IMR-90 (cell line): Measurements from ENCODE around the gene APOE. TPM values are rescaled to one million over a fixed set of nuclear protein-coding genes. Genes with fewer than 3 reads are reported as not detected.

Experiments used
- ATAC-seq: fragments of 200-7000 bp; cut with Tn5 transposase; 2 replicates; pipeline ENCODE4 v1.9.1; 2020; ENCODE audit warnings: low read depth, mild to moderate bottlenecking, moderate library complexity
- BruUV-seq: library from RNA; stranded (reverse); fragments of 400-500 nt; replicated peaks from 2 replicates; lab custom pipeline; 2021; lab: Mats Ljungman, UMichigan
- CTCF ChIA-PET: fragments of 300-600 bp; formaldehyde crosslinking; extraction: SDS; loops from one replicate; lab custom pipeline; 2021; ENCODE audit warnings: antibody characterized with exemption; lab: Yijun Ruan, JAX
- POLR2A ChIA-PET: fragments of 300-600 bp; sonication (Branson Sonifier 250); formaldehyde crosslinking; loops from one replicate; lab custom pipeline; 2022; ENCODE audit warnings: antibody characterized with exemption; ENCODE audit not compliant: unreplicated experiment; lab: Charles Lee
- DNase-seq: peaks from one replicate; pipeline ENCODE4 v3.0.0; 2013
- H2AFZ ChIP-seq: replicated peaks from 2 replicates; pipeline ENCODE3; 2013; ENCODE audit warnings: low read length, mild to moderate bottlenecking; ENCODE audit not compliant: poor library complexity
- H2AK5ac ChIP-seq: 2 replicates; pipeline ENCODE4 v1.6.1; 2013; ENCODE audit warnings: low read depth, low read length, inconsistent platforms
- H2AK9ac ChIP-seq: replicated peaks from 2 replicates; pipeline ENCODE3; 2013; ENCODE audit warnings: mild to moderate bottlenecking, low read depth, low read length, moderate library complexity; ENCODE audit not compliant: poor library complexity
- H2BK120ac ChIP-seq: 2 replicates; pipeline ENCODE4 v1.6.1; 2013; ENCODE audit warnings: low read depth, low read length, inconsistent platforms
- H2BK15ac ChIP-seq: 3 replicates; pipeline ENCODE4 v1.6.1; 2013; ENCODE audit warnings: low read depth, low read length, inconsistent platforms
- H2BK20ac ChIP-seq: 2 replicates; pipeline ENCODE4 v1.6.1; 2013; ENCODE audit warnings: low read depth, mild to moderate bottlenecking, inconsistent platforms, low read length, moderate library complexity
- H2BK5ac ChIP-seq: 2 replicates; pipeline ENCODE4 v1.6.1; 2013; ENCODE audit warnings: mild to moderate bottlenecking, low read depth, low read length, inconsistent platforms; ENCODE audit not compliant: poor library complexity, severe bottlenecking
- H3K14ac ChIP-seq: replicated peaks from 2 replicates; pipeline ENCODE4 v1.6.1; 2013; ENCODE audit warnings: low read depth, low read length, inconsistent platforms
- H3K18ac ChIP-seq: 2 replicates; pipeline ENCODE4 v1.6.1; 2013; ENCODE audit warnings: low read depth, low read length, control low read depth
- H3K23ac ChIP-seq: 2 replicates; pipeline ENCODE4 v1.6.1; 2013; ENCODE audit warnings: low read depth, low read length, inconsistent platforms
- H3K27ac ChIP-seq: 2 replicates; pipeline ENCODE4 v1.5.1; 2013; ENCODE audit warnings: mild to moderate bottlenecking, control low read depth, low read length; ENCODE audit not compliant: insufficient read depth
- H3K27me3 ChIP-seq: 2 replicates; pipeline ENCODE4 v1.6.1; 2013; ENCODE audit warnings: low read length; ENCODE audit not compliant: control insufficient read depth, insufficient read depth
- H3K36me3 ChIP-seq: 2 replicates; pipeline ENCODE4 v1.6.1; 2013; ENCODE audit warnings: low read length, mixed read lengths; ENCODE audit not compliant: control insufficient read depth, insufficient read depth
- H3K4ac ChIP-seq: 2 replicates; pipeline ENCODE4 v1.6.1; 2013; ENCODE audit warnings: low read depth, low read length, inconsistent platforms
- H3K4me1 ChIP-seq: 2 replicates; pipeline ENCODE4 v1.6.1; 2013; ENCODE audit warnings: low read length, mixed read lengths; ENCODE audit not compliant: control insufficient read depth, insufficient read depth
- H3K4me2 ChIP-seq: 2 replicates; pipeline ENCODE4 v1.6.1; 2013; ENCODE audit warnings: low read depth, mild to moderate bottlenecking, control low read depth, low read length, moderate library complexity
- H3K4me3 ChIP-seq: 2 replicates; pipeline ENCODE4 v1.5.1; 2013; ENCODE audit warnings: low read depth, mild to moderate bottlenecking, control low read depth, low read length, moderate library complexity; ENCODE audit not compliant: insufficient read depth
- H3K56ac ChIP-seq: 2 replicates; pipeline ENCODE4 v1.6.1; 2013; ENCODE audit warnings: low read length, inconsistent platforms; ENCODE audit not compliant: insufficient read depth; ENCODE audit errors: extremely low read depth
- H3K79me1 ChIP-seq, 2 experiments: 2 replicates each; pipeline ENCODE4 v1.6.1; 2013; ENCODE audit warnings: low read length in 2 of 2, inconsistent platforms in 1 of 2, low read depth in 1 of 2
- H3K9ac ChIP-seq: 2 replicates; pipeline ENCODE4 v1.6.1; 2013; ENCODE audit warnings: low read depth, low read length, control low read depth
- H3K9me1 ChIP-seq: 2 replicates; pipeline ENCODE4 v1.6.1; 2013; ENCODE audit warnings: low read length, inconsistent platforms; ENCODE audit not compliant: insufficient read depth
- H3K9me3 ChIP-seq: 2 replicates; pipeline ENCODE4 v1.6.1; 2013; ENCODE audit warnings: low read length; ENCODE audit not compliant: control insufficient read depth, insufficient read depth
- H4K20me1 ChIP-seq: 2 replicates; pipeline ENCODE4 v1.6.1; 2013; ENCODE audit warnings: low read length, inconsistent platforms; ENCODE audit not compliant: insufficient read depth
- H4K5ac ChIP-seq: 2 replicates; pipeline ENCODE4 v1.6.1; 2013; ENCODE audit warnings: mild to moderate bottlenecking, low read depth, low read length, control low read depth
- H4K8ac ChIP-seq, 2 experiments: 2 replicates each; pipeline ENCODE4 v1.6.1; 2013; ENCODE audit warnings: low read depth in 2 of 2, low read length in 2 of 2, control low read depth in 1 of 2, inconsistent platforms in 1 of 2
- H4K91ac ChIP-seq: 2 replicates; pipeline ENCODE4 v1.6.1; 2013; ENCODE audit warnings: low read depth, low read length, inconsistent platforms; ENCODE audit not compliant: insufficient read depth
- BHLHE40 ChIP-seq: fragments of 150-350 bp; IDR thresholded peaks from 2 replicates; pipeline ENCODE4 v1.6.1; 2016; ENCODE audit warnings: mild to moderate bottlenecking, low read depth, low read length
- CEBPB ChIP-seq: IDR thresholded peaks from 2 replicates; pipeline ENCODE4 v1.6.1; 2012; ENCODE audit warnings: low read depth, low read length, improper control_type of control experiment
- CHD1 ChIP-seq: IDR thresholded peaks from 2 replicates; pipeline ENCODE4 v1.6.1; 2012; ENCODE audit warnings: low read depth, low read length, improper control_type of control experiment
- FOS ChIP-seq: fragments of 150-350 bp; IDR thresholded peaks from 2 replicates; pipeline ENCODE4 v1.6.1; 2016; ENCODE audit warnings: low read depth, low read length
- MAFK ChIP-seq: IDR thresholded peaks from 2 replicates; pipeline ENCODE4 v1.6.1; 2012; ENCODE audit warnings: low read depth, low read length, improper control_type of control experiment
- MAZ ChIP-seq: IDR thresholded peaks from 2 replicates; pipeline ENCODE4 v1.6.1; 2012; ENCODE audit warnings: low read depth, mild to moderate bottlenecking, low read length, improper control_type of control experiment, moderate library complexity, borderline replicate concordance
- MXI1 ChIP-seq: IDR thresholded peaks from 2 replicates; pipeline ENCODE4 v1.6.1; 2012; ENCODE audit warnings: low read depth, mild to moderate bottlenecking, low read length, moderate library complexity, borderline replicate concordance
- NFE2L2 ChIP-seq: fragments of 150-350 bp; IDR thresholded peaks from 2 replicates; pipeline ENCODE4 v1.6.1; 2016; ENCODE audit warnings: low read depth, mild to moderate bottlenecking, low read length
- POLR2A ChIP-seq: IDR thresholded peaks from 2 replicates; pipeline ENCODE4 v1.6.1; 2012; ENCODE audit warnings: mild to moderate bottlenecking, low read depth, low read length
- RAD21 ChIP-seq: IDR thresholded peaks from 2 replicates; pipeline ENCODE4 v1.6.1; 2012; ENCODE audit warnings: low read length, improper control_type of control experiment
- RCOR1 ChIP-seq: IDR thresholded peaks from 2 replicates; pipeline ENCODE4 v1.6.1; 2012; ENCODE audit warnings: mild to moderate bottlenecking, low read length, improper control_type of control experiment; ENCODE audit not compliant: insufficient replicate concordance
- RFX5 ChIP-seq: IDR thresholded peaks from 2 replicates; pipeline ENCODE4 v1.8.0; 2012; ENCODE audit warnings: low read depth, mild to moderate bottlenecking, low read length, moderate library complexity
- SMC3 ChIP-seq: fragments of 150-350 bp; IDR thresholded peaks from 2 replicates; pipeline ENCODE4 v1.6.1; 2016; ENCODE audit warnings: low read depth, mild to moderate bottlenecking, antibody characterized with exemption, low read length, moderate library complexity
- WGBS, 2 experiments: methylation state at CpG; one replicate each; pipeline versions ENCODE4 v1.1.5 to v1.1.7; 2013; ENCODE audit warnings: missing lambda C conversion rate in 2 of 2; ENCODE audit not compliant: insufficient read length in 1 of 2; ENCODE audit errors: extremely low coverage in 2 of 2; 5-methylcytosine and 5-hydroxymethylcytosine counted together
- dilution Hi-C: fragments of 300-500 bp; cut with HindIII; formaldehyde crosslinking; loops from one replicate; pipeline ENCODE4 v1.14.3; 2018; ENCODE audit warnings: low sequenced_read_pairs; ENCODE audit not compliant: unreplicated experiment
- in situ Hi-C: fragments of 300-500 bp; cut with MboI; formaldehyde crosslinking; loops from 3 replicates; pipeline ENCODE4 v1.14.3; 2019; ENCODE audit warnings: low sequenced_read_pairs, inconsistent platforms, mixed read lengths
- intact Hi-C: fragments of 100-400 bp; cut with micrococcal nuclease; formaldehyde crosslinking; loops from 2 replicates; pipeline ENCODE4 v1.10.0; 2022
- polyA plus RNA-seq, 3 experiments: library from polyadenylated mRNA; depleted of rRNA; stranded (reverse); fragments of >200 nt; gene quantifications; 2 replicates each; pipeline ENCODE4 v1.2.3, GENCODE V29; 2012; ENCODE audit warnings: low replicate concordance in 1 of 3
- total RNA-seq: library from RNA; depleted of rRNA; stranded (reverse); fragments of >200 nt; gene quantifications from 2 replicates; pipeline ENCODE4 v1.2.3, GENCODE V29; 2012
- TF ChIP-seq, protein P1 (sequence below): fragments of 150-350 bp; IDR thresholded peaks from 2 replicates; pipeline ENCODE4 v1.6.1; 2016; ENCODE audit warnings: low read depth, mild to moderate bottlenecking, low read length, moderate library complexity, borderline replicate concordance
- TF ChIP-seq, protein P2 (sequence below): fragments of 150-350 bp; IDR thresholded peaks from 2 replicates; pipeline ENCODE4 v1.6.1; 2017; ENCODE audit warnings: mild to moderate bottlenecking, antibody characterized with exemption, low read length, low read depth
- TF ChIP-seq, protein P3 (sequence below): conservative IDR thresholded peaks from 2 replicates; pipeline ENCODE4 v1.5.1; 2012; ENCODE audit warnings: mild to moderate bottlenecking, low read depth, low read length, improper control_type of control experiment

APOE gene
- total and polyA plus RNA-seq, 2 of the 4 experiments (the other 2 are of a cell fraction), result 0.18 to 2.0 TPM

DNA sequence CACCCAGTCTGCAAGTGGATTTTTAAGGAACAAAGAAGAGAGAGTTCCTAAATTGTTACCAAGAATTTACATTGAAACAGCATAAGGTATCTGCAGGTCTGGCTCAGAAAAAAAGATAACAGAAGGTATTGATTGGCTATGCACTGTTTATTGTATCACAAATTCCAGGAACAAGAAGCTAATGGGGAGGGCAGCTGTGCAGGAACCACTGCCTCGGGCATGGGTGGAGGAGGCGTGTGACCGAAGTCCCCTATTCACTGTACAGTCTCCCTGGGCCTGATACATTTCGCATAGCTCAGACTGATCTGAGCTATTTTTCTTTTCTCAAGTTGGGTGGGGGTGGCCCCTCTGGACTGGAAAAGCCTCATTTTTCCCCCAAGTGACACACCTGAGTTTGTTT is 47.8 kb upstream of the APOE start:
- TF ChIP-seq MAFK (no peak), FOS (no peak), MXI1 (no peak), SMC3 (no peak), RCOR1 (no peak), MAZ (no peak), POLR2A (no peak), CHD1 (no peak), RAD21 (no peak), RFX5 (no peak), BHLHE40 (no peak), NFE2L2 (no peak), CEBPB (no peak)
- TF ChIP-seq, protein P1, sequence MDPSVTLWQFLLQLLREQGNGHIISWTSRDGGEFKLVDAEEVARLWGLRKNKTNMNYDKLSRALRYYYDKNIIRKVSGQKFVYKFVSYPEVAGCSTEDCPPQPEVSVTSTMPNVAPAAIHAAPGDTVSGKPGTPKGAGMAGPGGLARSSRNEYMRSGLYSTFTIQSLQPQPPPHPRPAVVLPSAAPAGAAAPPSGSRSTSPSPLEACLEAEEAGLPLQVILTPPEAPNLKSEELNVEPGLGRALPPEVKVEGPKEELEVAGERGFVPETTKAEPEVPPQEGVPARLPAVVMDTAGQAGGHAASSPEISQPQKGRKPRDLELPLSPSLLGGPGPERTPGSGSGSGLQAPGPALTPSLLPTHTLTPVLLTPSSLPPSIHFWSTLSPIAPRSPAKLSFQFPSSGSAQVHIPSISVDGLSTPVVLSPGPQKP, result no peak
- TF ChIP-seq, protein P2, sequence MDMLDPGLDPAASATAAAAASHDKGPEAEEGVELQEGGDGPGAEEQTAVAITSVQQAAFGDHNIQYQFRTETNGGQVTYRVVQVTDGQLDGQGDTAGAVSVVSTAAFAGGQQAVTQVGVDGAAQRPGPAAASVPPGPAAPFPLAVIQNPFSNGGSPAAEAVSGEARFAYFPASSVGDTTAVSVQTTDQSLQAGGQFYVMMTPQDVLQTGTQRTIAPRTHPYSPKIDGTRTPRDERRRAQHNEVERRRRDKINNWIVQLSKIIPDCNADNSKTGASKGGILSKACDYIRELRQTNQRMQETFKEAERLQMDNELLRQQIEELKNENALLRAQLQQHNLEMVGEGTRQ, result no peak
- TF ChIP-seq, protein P3, sequence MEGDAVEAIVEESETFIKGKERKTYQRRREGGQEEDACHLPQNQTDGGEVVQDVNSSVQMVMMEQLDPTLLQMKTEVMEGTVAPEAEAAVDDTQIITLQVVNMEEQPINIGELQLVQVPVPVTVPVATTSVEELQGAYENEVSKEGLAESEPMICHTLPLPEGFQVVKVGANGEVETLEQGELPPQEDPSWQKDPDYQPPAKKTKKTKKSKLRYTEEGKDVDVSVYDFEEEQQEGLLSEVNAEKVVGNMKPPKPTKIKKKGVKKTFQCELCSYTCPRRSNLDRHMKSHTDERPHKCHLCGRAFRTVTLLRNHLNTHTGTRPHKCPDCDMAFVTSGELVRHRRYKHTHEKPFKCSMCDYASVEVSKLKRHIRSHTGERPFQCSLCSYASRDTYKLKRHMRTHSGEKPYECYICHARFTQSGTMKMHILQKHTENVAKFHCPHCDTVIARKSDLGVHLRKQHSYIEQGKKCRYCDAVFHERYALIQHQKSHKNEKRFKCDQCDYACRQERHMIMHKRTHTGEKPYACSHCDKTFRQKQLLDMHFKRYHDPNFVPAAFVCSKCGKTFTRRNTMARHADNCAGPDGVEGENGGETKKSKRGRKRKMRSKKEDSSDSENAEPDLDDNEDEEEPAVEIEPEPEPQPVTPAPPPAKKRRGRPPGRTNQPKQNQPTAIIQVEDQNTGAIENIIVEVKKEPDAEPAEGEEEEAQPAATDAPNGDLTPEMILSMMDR, result no peak
- H4K20me1 ChIP-seq, result peaks cover 81% of the 10 kb centered on the region
- no peak overlapping the region for H3K4me3 ChIP-seq
- no peak overlapping the region for H3K27ac ChIP-seq
- no peak overlapping the region for H4K91ac ChIP-seq
- H2BK120ac ChIP-seq, result no peak overlapping the region
- H3K56ac ChIP-seq, result no peak overlapping the region
- dilution Hi-C loops (no loop called here), intact Hi-C loops (no loop called here), in situ Hi-C loops (no loop called here)
- ChIA-PET CTCF (no interaction called here), POLR2A (no interaction called here)
- H2BK20ac ChIP-seq, result no peak overlapping the region
- H3K14ac ChIP-seq, result no peak overlapping the region
- H3K27me3 ChIP-seq, result no peaks in the 10 kb centered on the region
- WGBS, 2 experiments, result 83% methylated on average over 1 of the region's 4 CpGs; no CpG with 5 or more reads in 1 of the 2 experiments
- DNase-seq (no peak), ATAC-seq (no peak)
- H2BK15ac ChIP-seq, result no peak overlapping the region
- H3K23ac ChIP-seq, result no peak overlapping the region
- H3K4ac ChIP-seq, result no peak overlapping the region
- H4K8ac ChIP-seq, result no peak overlapping the region
- H3K9me1 ChIP-seq, result peaks cover 10% of the 10 kb centered on the region
- no peak overlapping the region for H4K5ac ChIP-seq
- no peak overlapping the region for H2BK5ac ChIP-seq
- H2AK9ac ChIP-seq, result no peak overlapping the region
- H2AFZ ChIP-seq, result no peak overlapping the region
- no peak overlapping the region for H3K9ac ChIP-seq
- H3K18ac ChIP-seq, result no peak overlapping the region
- no peak overlapping the region for H3K4me2 ChIP-seq
- H3K4me1 ChIP-seq, result no peaks in the 10 kb centered on the region
- BruUV-seq, result no TSS peak
- peaks cover 25% of the 10 kb centered on the region for H3K36me3 ChIP-seq
- no peak overlapping the region for H2AK5ac ChIP-seq
- no peaks in the 10 kb centered on the region for H3K9me3 ChIP-seq
- H3K79me1 ChIP-seq, result peaks cover 15 to 74% of the 10 kb centered on the region in 2 experiments
